Motor neuron (in vitro differentiated cells): Measurements from ENCODE around the gene RASL10B. TPM values are rescaled to one million over a fixed set of nuclear protein-coding genes. Genes with fewer than 3 reads are reported as not detected.
A peak's percentile ranks its signal among the peaks of the same experiment; 100 is the strongest.
"Not testable (repeated sequence)": the region's sequence is repeated elsewhere in the genome, so short reads cannot be mapped to it uniquely, and the experiment has no call there.

Experiments used
- ATAC-seq, 8 experiments: fragments of 200-7000 bp; cut with Tn5 transposase; replicated peaks in 6 of 8; 2 replicates each; pipeline ENCODE4 v1.8.0; 2021; ENCODE audit warnings: mild to moderate bottlenecking in 8 of 8, moderate library complexity in 8 of 8
- H3K27ac ChIP-seq, 2 donors: fragments of 250-450 bp; sonication (Bioruptor Pico); 2 replicates each; pipeline ENCODE4 v1.9.0; 2021; ENCODE audit warnings: antibody characterized with exemption in 2 of 2, mild to moderate bottlenecking in 2 of 2, moderate library complexity in 1 of 2
- H3K4me1 ChIP-seq, 2 donors: fragments of 250-450 bp; sonication (Bioruptor Pico); replicated peaks in 1 of 2; 2 replicates each; pipeline ENCODE4 v1.6.1; 2021; ENCODE audit warnings: antibody characterized with exemption in 2 of 2, mild to moderate bottlenecking in 2 of 2, moderate library complexity in 1 of 2
- H3K4me3 ChIP-seq, 5 donors: fragments of 250-450 bp; sonication (Bioruptor Pico); 2 replicates each; pipeline ENCODE4 v1.9.0; 2021; ENCODE audit warnings: antibody characterized with exemption in 5 of 5, mild to moderate bottlenecking in 5 of 5, moderate library complexity in 4 of 5
- WGBS, 10 experiments: fragments of 450-650 bp; shearing (Covaris generic); methylation state at CpG; one replicate each; pipeline ENCODE4 v1.0.0; 2022; 5-methylcytosine and 5-hydroxymethylcytosine counted together
- in situ Hi-C, 9 experiments: fragments of 400-800 bp; cut with MboI; loops; one replicate each; pipeline ENCODE4 v1.15.0; 2021; ENCODE audit warnings: low sequenced_read_pairs in 9 of 9, low pct_unique_long_range_greater_than_20kb in 2 of 9; ENCODE audit not compliant: unreplicated experiment in 9 of 9
- total RNA-seq, 8 experiments: library from RNA; unstranded; fragments of 300-600 nt; gene quantifications; 2 replicates each; pipeline versions ENCODE4 v1.2.3 to v1.2.4, GENCODE V29; 2022

Gene RASL10B
- total RNA-seq, 8 experiments from 2014 or later = 0.61 to 33.6 (median 10.7) TPM

DNA sequence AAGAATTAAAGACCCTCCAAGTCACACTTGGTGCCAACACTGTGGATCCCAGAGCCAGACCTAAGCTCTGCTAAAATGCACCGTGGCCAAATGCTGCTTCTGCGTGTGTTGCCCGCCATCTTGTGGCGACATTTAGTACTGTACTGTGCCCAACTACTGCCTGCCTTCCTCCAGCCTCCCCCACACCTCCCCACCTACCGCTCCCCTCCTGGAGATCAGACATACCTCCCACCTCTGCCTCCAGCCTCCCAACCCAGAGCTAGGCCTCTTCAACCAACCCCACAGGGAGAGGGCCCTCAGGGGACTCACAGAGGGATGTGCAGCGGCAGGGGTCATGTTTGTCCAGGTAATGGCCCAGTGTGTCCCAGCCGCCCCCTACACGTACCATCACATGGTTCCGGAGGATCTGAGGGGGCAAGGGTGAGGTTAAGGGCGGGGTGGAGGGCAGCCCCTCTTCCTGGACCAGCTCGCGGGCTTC is 16.1 kb downstream of the RASL10B start:
- H3K4me3 ChIP-seq = no peak overlapping the region
- 19 to 57% methylated on average over 3 to 4 of the region's 12 CpGs; no CpG with 5 or more reads in 8 of the 10 experiments for WGBS, 10 experiments
- in situ Hi-C loops = loop anchor here in 3 of 9 experiments (25.0 kb wide), 1 partner anchor 135 kb away; no protein-coding TSS in a partner anchor
- H3K4me1 ChIP-seq = peaks cover 0 to 9% of the 10 kb centered on the region in 2 donors
- no peak overlapping the region for H3K27ac ChIP-seq
- peak; percentile 77 to 90 (median 86) for ATAC-seq

DNA sequence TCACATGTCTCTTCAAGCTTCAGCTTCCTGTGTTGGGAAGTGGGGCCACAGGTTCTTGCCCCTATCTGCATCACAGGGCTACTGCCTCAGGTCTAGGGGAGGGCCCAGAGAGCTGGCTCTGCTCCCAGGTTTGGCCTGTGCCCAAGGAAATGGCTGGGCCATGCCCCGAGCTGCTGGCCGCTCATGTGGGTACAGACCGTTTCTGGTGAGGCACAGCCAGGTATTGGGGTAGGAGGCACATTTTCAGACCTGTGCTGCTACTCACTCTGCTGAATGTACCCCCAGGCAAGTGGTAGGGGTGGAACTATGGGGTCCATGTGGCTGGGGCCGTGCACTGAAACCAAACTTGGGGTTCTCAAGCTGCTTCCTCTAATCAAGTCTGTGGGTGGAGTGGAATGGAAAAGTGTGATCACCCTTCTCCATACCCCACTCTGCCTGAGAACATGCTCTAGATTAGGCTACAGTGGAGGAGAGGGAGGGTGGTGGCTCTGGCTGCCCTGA is 17.0 kb downstream of the RASL10B start:
- no peak overlapping the region for H3K4me3 ChIP-seq
- in situ Hi-C loops = loop anchor here in 3 of 9 experiments (25.0 kb wide), 1 partner anchor 136 kb away; no protein-coding TSS in a partner anchor
- H3K27ac ChIP-seq = no peak overlapping the region
- 50 to 86% methylated on average over 1 of the region's 4 CpGs; no CpG with 5 or more reads in 8 of the 10 experiments for WGBS, 10 experiments
- H3K4me1 ChIP-seq = peaks cover 0 to 9% of the 10 kb centered on the region in 2 donors
- ATAC-seq = peak in 2 of 8 experiments; percentile 6 to 12

DNA sequence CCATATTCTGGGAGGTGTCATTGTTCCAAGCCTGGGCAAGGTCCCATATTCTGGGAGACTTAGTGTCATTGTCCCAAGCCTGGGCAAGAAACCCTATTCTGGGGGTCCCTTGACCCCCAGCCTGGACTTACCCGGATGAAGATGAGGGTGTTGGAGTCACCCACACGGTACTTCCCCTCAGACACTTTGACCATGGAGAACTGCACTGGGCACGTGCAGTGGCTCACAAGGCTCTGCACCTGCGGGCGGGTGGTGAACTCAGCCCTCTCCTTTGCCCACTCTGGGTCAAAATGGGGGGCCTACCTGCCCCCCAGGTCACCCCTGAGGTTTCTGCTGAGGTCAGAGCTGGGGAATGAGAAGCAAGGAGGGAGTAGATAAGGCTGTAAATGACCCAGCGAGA is 17.5 kb downstream of the RASL10B start:
- no peak for ATAC-seq
- H3K4me3 ChIP-seq = no peak overlapping the region
- H3K4me1 ChIP-seq = peaks cover 0 to 9% of the 10 kb centered on the region in 2 donors
- H3K27ac ChIP-seq = no peak overlapping the region
- in situ Hi-C loops = loop anchor here in 3 of 9 experiments (25.0 kb wide), 1 partner anchor 137 kb away; no protein-coding TSS in a partner anchor
- WGBS, 10 experiments = 40 to 100% (median 80%) methylated on average over 1 to 2 of the region's 6 CpGs; no CpG with 5 or more reads in 5 of the 10 experiments

DNA sequence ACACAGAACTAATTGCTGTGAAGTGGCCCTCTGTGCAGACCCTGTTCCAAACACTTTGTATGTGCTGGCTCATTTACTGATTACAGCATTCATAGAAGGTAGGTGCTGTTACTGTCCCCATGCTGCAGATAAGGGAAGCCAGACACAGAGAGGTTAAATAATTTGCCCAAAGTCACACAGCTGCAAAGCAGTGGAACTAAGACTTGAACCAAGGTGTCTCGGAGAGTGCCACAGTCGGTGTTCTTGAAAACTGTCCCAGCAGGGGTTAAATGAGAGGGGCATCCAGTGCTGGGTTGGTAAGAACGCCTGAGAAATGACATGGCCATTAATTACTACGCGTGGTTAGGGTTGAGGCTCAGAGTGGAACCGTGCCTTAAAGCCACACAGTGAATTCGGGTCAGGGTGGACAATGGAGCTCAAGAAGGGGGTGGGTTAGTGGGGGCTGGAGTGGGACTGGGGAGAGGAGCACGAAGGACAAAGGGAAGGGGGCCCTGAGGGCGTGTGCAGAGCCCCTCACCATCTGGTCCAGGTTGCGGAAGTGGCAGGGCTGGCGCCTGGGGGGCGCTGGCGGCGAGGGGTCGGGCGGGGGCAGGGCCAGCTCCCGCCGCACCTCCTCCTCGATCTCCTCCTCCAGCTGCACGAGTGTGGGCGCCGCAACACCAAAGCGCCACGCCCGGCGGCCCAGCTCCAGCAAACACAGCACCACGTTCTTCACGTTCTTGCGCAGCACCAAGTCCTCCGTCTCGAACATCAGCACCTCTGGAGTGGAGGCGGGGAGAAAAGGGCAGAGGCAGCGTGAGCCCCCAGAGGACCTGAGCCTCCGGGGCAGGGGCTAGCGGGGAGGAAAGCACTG is 18.3 kb downstream of the RASL10B start:
- Histone ChIP-seq H3K4me1 (peaks cover 0 to 9% of the 10 kb centered on the region in 2 donors), H3K27ac (no peak overlapping the region), H3K4me3 (no peak overlapping the region)
- 0 to 60% methylated on average over 2 of the region's 35 CpGs; no CpG with 5 or more reads in 8 of the 10 experiments for WGBS, 10 experiments
- ATAC-seq = peak in 7 of 8 experiments; percentile 9 to 71 (median 31)
- in situ Hi-C loops = loop anchor here in 3 of 9 experiments (25.0 kb wide), 1 partner anchor 137 kb away; no protein-coding TSS in a partner anchor

DNA sequence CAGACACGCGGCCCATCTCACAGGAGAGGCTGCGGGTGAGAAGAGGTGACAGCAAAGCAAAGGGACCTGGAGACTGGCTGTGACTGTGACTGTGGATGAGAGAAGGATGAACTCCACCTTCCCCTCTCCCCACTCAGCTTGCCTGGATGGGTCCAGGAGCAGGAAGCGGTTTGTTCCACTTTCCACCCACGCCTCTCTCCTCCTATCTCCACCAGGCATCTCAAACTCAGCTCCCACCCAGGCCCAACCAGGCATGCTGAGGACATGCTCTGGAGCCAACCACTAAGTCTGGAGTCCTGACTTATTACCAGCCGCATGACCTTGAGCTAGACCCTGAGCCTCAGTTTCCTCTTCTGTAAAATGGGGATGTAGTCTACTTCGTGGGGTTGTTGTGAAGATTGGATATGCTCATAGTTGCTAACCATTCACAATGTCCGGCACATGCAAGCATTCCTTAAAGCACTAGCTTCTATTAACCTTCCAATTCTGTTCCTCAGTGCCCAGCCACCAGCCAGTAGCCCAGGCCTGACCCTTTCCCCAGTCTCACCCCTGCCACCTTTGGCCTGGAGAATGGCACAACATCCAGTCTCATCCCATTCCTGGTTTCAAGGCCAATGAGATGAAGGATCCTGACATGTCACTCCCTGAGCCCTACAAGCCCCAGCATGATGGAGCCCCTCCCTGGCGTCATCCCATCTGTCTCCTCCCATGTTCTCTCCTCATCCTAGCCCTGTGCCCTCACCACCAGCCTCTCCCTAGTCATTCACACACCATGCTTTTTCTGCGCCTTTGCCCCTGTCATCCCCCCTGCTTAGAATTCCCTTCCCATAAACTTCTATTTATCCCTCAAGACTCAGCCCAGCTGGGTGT is 19.3 kb downstream of the RASL10B start:
- peaks cover 0 to 9% of the 10 kb centered on the region in 2 donors for H3K4me1 ChIP-seq
- peak in 1 of 8 experiments; percentile 5 for ATAC-seq
- H3K4me3 ChIP-seq = no peak overlapping the region
- 46 to 100% (median 82%) methylated on average over 1 to 3 of the region's 10 CpGs; no CpG with 5 or more reads in 2 of the 10 experiments for WGBS, 10 experiments
- in situ Hi-C loops = no loop called here
- H3K27ac ChIP-seq = no peak overlapping the region

DNA sequence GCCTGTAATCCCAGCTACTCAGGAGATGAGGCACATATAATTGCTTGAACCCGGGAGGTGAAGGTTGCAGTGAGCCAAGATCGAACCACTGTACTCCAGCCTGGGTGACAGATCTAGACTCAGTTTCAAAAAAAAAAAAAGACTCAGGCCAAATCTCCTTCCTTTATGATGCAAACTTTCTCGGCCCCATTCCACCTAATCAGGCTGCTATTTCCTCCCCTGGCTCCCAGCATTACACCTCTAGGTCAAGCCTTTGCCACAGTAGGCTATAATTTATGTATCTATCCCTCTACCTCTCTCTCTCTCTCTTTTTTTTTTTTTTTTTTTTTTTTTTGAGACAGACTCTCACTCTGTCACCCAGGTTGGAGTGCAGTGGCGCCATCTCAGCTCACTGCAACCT is 20.1 kb downstream of the RASL10B start:
- 61 to 100% (median 78%) methylated on average over 1 to 3 of the region's 4 CpGs; no CpG with 5 or more reads in 3 of the 10 experiments for WGBS, 10 experiments
- in situ Hi-C loops, H3K4me3 ChIP-seq, ATAC-seq, H3K4me1 ChIP-seq, H3K27ac ChIP-seq: not testable (repeated sequence)

DNA sequence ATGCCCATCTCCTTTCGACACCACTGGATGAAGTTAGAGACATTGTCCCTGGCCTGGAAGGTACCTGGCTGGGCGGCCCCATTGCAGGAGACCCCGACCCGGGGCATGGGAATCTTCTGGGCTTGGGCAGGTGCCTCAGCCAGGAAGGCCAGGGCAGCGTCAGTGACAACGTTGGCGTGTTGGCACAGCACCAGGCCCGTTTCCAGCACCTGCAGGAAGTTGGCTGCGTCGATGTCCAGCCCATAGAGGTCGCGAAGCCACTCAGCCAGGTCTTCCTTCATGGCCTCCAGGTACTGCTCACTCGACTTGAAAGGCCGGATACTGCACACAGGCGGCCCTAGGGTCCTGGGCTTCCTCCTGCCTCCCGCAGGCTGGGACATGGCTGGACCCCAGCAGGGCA is 21.0 kb downstream of the RASL10B start:
- 58 to 100% (median 100%) methylated on average over 1 to 5 of the region's 16 CpGs; no CpG with 5 or more reads in 5 of the 10 experiments for WGBS, 10 experiments
- in situ Hi-C loops = no loop called here

DNA sequence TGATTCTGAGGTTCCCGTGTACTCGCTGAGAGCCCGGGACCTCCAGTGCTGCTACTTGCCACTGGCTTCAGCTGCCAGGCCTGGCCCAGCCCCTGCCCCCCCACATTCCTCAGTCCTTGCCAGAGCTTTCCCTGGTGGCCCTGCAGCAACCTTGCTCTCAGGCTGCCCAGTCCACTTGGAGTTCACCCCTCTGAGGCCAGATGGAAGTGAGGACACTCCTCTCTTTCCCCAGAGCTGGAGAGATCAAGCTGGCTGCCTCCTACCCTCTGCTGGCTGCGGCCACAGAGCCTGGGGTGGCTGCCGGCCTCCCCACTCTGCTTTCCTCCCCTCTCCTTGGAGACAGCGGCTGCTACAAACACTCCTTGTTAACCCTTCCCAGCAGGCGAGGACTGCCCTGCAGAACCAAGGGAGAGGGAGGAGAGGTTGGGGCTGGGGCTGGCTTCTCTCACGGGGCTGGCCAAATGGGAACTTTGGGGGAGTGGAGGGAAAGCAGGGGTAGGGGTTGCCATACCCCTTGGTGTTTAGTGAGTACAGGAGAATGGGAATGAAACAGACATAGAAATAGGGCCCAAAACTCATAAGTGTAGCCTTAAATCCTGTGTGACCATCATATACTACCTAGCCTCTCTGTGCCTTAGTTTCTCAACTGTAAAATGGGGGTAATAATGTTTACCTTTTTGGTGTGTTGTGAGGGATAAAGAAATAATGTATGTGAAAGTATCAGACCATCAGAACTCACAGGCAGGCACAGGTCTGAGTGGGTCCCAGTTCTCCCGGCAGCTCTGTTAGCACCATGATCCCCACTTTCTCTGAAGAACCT is 21.7 kb downstream of the RASL10B start, which contains the start of gene GAS2L2:
GAS2L2 (minus strand) TSS at position 295 of the 820 bp plus-strand sequence. CDS start 389 bp downstream, outside the sequence.
- Histone ChIP-seq H3K4me3 (no peak within 1 kb of the TSS), H3K4me1 (peaks cover 0 to 9% of the 10 kb centered on the region in 2 donors), H3K27ac (no peak within 1 kb of the TSS)
- peak in 6 of 8 experiments; percentile 13 to 85 (median 42) for ATAC-seq
- in situ Hi-C loops = no loop called here
- WGBS, 10 experiments = 45 to 100% (median 87%) methylated on average over 1 to 5 of the region's 9 CpGs; no CpG with 5 or more reads in 6 of the 10 experiments

More for the DNA sequence above, 21.0 kb downstream of the RASL10B start:
- no peak overlapping the region for H3K27ac ChIP-seq
- no peak overlapping the region for H3K4me3 ChIP-seq
- H3K4me1 ChIP-seq = peaks cover 0 to 9% of the 10 kb centered on the region in 2 donors
- ATAC-seq = peak in 2 of 8 experiments; percentile 4 to 5

DNA sequence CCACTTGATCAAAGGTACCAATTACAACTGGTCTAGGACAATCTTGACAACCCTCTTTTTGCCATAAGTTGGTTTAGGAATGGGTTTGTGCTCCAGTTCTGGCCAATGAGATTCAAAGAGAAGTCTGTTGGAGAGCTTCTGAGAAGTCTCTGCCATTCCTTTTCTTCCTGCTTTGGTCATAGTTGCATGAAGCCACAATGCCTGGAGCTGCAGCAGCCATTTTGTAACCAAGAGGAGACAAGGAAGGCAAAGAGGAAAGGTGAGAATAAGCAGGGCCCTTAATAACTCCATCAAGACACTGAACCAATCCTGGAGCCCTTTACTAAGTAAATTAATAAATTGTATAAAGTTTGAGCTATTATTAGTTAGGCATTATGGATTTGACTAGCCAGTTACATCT is 25.8 kb downstream of the RASL10B start:
- no peak for ATAC-seq
- in situ Hi-C loops = no loop called here

DNA sequence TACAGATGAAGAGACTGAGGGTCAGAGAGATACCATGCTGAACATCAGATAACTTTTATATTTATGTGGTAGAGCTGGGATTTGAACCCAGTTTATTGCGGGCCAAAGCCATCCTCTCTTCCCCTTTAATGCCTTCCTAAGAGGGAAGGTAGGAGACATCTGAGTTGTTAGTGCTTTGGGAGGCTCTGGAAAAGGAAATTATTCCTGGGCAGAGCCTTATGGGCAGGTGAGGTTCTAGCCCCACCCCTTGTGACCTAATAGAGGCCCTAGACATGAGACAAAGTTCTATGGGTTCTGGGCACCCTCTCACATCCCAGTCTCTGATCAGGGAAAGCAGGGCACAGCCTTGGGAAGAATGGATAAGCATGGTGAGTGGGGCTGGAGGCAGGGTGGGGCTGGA is 29.1 kb downstream of the RASL10B start, which contains the start of gene C17orf50:
C17orf50 (plus strand) TSS at position 301 of the 400 bp plus-strand sequence; CDS start at position 356, 55 bp downstream.
- no peak for ATAC-seq
- Histone ChIP-seq H3K27ac (no peak within 1 kb of the TSS), H3K4me1 (peaks cover 3 to 13% of the 10 kb centered on the region in 2 donors), H3K4me3 (no peak within 1 kb of the TSS)
- in situ Hi-C loops = no loop called here
- 40 to 100% (median 78%) methylated on average over 1 of the region's 1 CpG; no CpG with 5 or more reads in 7 of the 10 experiments for WGBS, 10 experiments

More for the DNA sequence above, 25.8 kb downstream of the RASL10B start:
- H3K4me3 ChIP-seq = no peak overlapping the region
- H3K27ac ChIP-seq = no peak overlapping the region
- H3K4me1 ChIP-seq = no peaks in the 10 kb centered on the region

DNA sequence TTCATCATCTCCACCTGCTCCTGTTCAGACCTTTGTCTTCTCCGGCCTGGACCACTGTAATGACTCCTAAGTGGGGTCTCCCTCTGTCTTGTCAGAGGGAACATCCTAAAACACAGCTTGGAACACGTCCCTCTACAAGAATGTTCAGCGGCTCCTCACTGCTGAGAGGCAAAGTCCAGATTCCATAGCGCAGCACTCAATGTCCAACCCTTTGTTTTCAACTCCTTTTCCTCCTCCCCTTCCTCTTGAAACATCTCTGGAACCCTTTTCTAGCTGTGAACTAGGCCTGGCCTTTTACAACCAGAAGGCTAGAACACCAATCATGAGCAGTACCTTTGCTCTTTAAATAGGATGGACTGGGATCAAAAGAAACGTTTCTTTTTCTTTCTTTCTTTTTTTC is 30.2 kb downstream of the RASL10B start:
- ATAC-seq = no peak
- 47 to 94% (median 86%) methylated on average over 1 to 5 of the region's 5 CpGs; no CpG with 5 or more reads in 2 of the 10 experiments for WGBS, 10 experiments
- Histone ChIP-seq H3K4me3 (no peak overlapping the region), H3K4me1 (peaks cover 6 to 21% of the 10 kb centered on the region in 2 donors), H3K27ac (no peak overlapping the region)
- in situ Hi-C loops = no loop called here
